ENCODE data around the gene PGLYRP4.

DNA sequence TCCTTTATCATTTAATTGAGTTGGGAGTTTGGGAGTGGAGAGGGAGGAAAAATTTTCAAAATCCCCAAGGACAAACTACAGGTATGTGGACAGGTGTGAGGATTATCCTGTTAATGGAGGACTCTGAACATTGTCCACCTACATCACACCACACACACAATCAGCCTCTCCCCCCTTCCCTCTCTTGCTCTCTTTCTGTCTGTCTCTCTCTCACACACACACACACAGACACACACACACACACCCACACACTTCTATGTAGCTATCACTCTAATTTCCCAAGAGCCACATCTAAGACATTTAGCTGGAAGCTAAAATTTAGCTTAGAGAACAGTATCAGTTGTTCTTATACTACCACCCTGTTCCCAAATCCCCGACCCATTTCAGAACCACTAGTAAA is 40.8 kb upstream of the PGLYRP4 start:
- TF ChIP-seq, protein P1, sequence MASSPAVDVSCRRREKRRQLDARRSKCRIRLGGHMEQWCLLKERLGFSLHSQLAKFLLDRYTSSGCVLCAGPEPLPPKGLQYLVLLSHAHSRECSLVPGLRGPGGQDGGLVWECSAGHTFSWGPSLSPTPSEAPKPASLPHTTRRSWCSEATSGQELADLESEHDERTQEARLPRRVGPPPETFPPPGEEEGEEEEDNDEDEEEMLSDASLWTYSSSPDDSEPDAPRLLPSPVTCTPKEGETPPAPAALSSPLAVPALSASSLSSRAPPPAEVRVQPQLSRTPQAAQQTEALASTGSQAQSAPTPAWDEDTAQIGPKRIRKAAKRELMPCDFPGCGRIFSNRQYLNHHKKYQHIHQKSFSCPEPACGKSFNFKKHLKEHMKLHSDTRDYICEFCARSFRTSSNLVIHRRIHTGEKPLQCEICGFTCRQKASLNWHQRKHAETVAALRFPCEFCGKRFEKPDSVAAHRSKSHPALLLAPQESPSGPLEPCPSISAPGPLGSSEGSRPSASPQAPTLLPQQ (tag by site-specific recombination; IDR thresholded peaks at IDR 0.05): no peak
- TF ChIP-seq ZNF544 (tag by site-specific recombination; IDR thresholded peaks at IDR 0.05) (no peak), ZNF747 (tag by site-specific recombination; IDR thresholded peaks at IDR 0.05) (no peak), ZFP41 (tag by site-specific recombination; IDR thresholded peaks at IDR 0.05; ENCODE audit: borderline replicate concordance) (no peak), CTCF (tag by site-specific recombination; IDR thresholded peaks at IDR 0.05) (no peak), ZNF341 (tag by site-specific recombination; IDR thresholded peaks at IDR 0.05; ENCODE audit: low read depth) (no peak), ZNF121 (tag by site-specific recombination; IDR thresholded peaks at IDR 0.05) (no peak), ZNF274 (IDR thresholded peaks at IDR 0.05; ENCODE audit: low read length) (no peak), ZNF274 (tag by site-specific recombination; IDR thresholded peaks at IDR 0.05; ENCODE audit: borderline replicate concordance) (no peak), ZNF830 (tag by site-specific recombination; IDR thresholded peaks at IDR 0.05; ENCODE audit: low read depth) (no peak), REPIN1 (tag by site-specific recombination; IDR thresholded peaks at IDR 0.05; ENCODE audit: low read depth) (no peak), TCF7L2 (IDR thresholded peaks at IDR 0.05; ENCODE audit: borderline replicate concordance, low read depth, low read length) (no peak), TRIM28 (IDR thresholded peaks at IDR 0.05; ENCODE audit: borderline replicate concordance, low read length) (no peak)
- TF ChIP-seq, protein P2, sequence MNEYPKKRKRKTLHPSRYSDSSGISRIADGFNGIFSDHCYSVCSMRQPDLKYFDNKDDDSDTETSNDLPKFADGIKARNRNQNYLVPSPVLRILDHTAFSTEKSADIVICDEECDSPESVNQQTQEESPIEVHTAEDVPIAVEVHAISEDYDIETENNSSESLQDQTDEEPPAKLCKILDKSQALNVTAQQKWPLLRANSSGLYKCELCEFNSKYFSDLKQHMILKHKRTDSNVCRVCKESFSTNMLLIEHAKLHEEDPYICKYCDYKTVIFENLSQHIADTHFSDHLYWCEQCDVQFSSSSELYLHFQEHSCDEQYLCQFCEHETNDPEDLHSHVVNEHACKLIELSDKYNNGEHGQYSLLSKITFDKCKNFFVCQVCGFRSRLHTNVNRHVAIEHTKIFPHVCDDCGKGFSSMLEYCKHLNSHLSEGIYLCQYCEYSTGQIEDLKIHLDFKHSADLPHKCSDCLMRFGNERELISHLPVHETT (tag by site-specific recombination; IDR thresholded peaks at IDR 0.05): no peak

Data from HEK293 (cell line).